ENCODE results near the gene TTC36. TPM values are rescaled to one million over a fixed set of nuclear protein-coding genes. Genes with fewer than 3 reads are reported as not detected.
"Not testable (repeated sequence)": the region's sequence is repeated elsewhere in the genome, so short reads cannot be mapped to it uniquely, and the experiment has no call there.

The TTC36 gene
- total RNA-seq, 2 donors from 2014 or later = 0.89 TPM; not detected in 1

- DNase-seq (ENCODE audit: low spot score) = no peak
- Histone ChIP-seq H3K4me1 (peaks cover 0 to 55% of the 10 kb centered on the region in 2 donors), H3K36me3 (no peaks in the 10 kb centered on the region), H3K9me3 (no peaks in the 10 kb centered on the region), H3K27me3 (no peaks in the 10 kb centered on the region), H3K4me3 (no peak overlapping the region), H3K27ac (no peak overlapping the region)
- no peak for TF ChIP-seq CTCF (IDR thresholded peaks at IDR 0.05)
Observed at GRCh38 chr11:118574636-118575035, 47.4 kb downstream of the TTC36 start.

- H3K27ac ChIP-seq; H3K4me3 ChIP-seq; H3K9me3 ChIP-seq; DNase-seq (ENCODE audit: low spot score); H3K27me3 ChIP-seq: not testable (repeated sequence)
- peaks cover 0 to 58% of the 10 kb centered on the region in 2 donors for H3K4me1 ChIP-seq
- peaks cover 14% of the 10 kb centered on the region for H3K36me3 ChIP-seq
Observed at GRCh38 chr11:118577995-118578394, 50.7 kb downstream of the TTC36 start.

Other genes starting within 250 kb of the TTC36 start
- 1 to 10 TPM in 1 of 2 donors, not detected in 1; 1.8 TPM for gene CD3E, start 222.7 kb upstream of the TTC36 start, total RNA-seq
- gene CD3D, start 184.8 kb upstream of the TTC36 start, total RNA-seq = 1 to 10 TPM in 1 of 2 donors, not detected in 1; 1.5 TPM
- under 1 TPM in 1 of 2 donors, not detected in 1; 0.24 TPM for gene CD3G, start 183.1 kb upstream of the TTC36 start, total RNA-seq
- 10 to 100 TPM; 46.3 to 53.4 TPM for gene UBE4A, start 167.9 kb upstream of the TTC36 start, total RNA-seq
- 100 to 1,000 TPM in 1 of 2 donors, 10 to 100 TPM in 1; 82.3 to 122 TPM for gene ATP5MG, start 125.9 kb upstream of the TTC36 start, total RNA-seq
- 10 to 100 TPM; 28.1 to 41.7 TPM for gene KMT2A, start 91.0 kb upstream of the TTC36 start, total RNA-seq
- gene TMEM25, start 3.7 kb downstream of the TTC36 start, total RNA-seq = 10 to 100 TPM; 15.6 to 16.5 TPM
- gene IFT46, start 38.5 kb downstream of the TTC36 start, total RNA-seq = 10 to 100 TPM; 19.3 to 26.1 TPM
- gene ARCN1, start 44.9 kb downstream of the TTC36 start, total RNA-seq = 100 to 1,000 TPM; 103 to 111 TPM
- gene PHLDB1, start 80.1 kb downstream of the TTC36 start, total RNA-seq = 100 to 1,000 TPM; 102 to 105 TPM
- not detected for gene TREH, start 152.2 kb downstream of the TTC36 start, total RNA-seq

Data from right atrium auricular region (tissue), 2 donors.